Measurements from ENCODE around the gene PPP2R2C. TPM values are rescaled to one million over a fixed set of nuclear protein-coding genes. Genes with fewer than 3 reads are reported as not detected.

The PPP2R2C gene
- total RNA-seq, 4 donors from 2014 or later, result 50.7 to 81.3 (median 62.0) TPM

- intact Hi-C loops (cut with DNase I; ENCODE audit: low total_unique reads), result loop anchor here (5.0 kb wide), 1 partner anchor 210 kb away; no protein-coding TSS in a partner anchor
- TF ChIP-seq CTCF (IDR thresholded peaks at IDR 0.05) (no peak), POLR2A (IDR thresholded peaks at IDR 0.05) (no peak)
Measured at GRCh38 chr4:6337331-6337935, 135.0 kb downstream of the PPP2R2C start.

GRCh38 chr4:6336166-6336565 lies 136.2 kb downstream of the PPP2R2C start:
- no peak for DNase-seq (ENCODE audit: low spot score in 2 of 2)
- TF ChIP-seq CTCF (IDR thresholded peaks at IDR 0.05) (no peak), POLR2A (IDR thresholded peaks at IDR 0.05) (no peak)
- H3K4me3 ChIP-seq (ENCODE audit: low read depth, poor library complexity, severe bottlenecking), result no peak overlapping the region
- intact Hi-C loops (cut with DNase I; ENCODE audit: low total_unique reads), result loop anchor here (5.0 kb wide), 1 partner anchor 211 kb away; no protein-coding TSS in a partner anchor
- WGBS, 2 donors, result 77 to 80% methylated on average over 12 to 13 of the region's 13 CpGs

More at GRCh38 chr4:6337331-6337935, 135.0 kb downstream of the PPP2R2C start:
- no peak overlapping the region for H3K4me3 ChIP-seq (ENCODE audit: low read depth, poor library complexity, severe bottlenecking)
- DNase-seq (ENCODE audit: low spot score in 2 of 2), result no peak
- WGBS, 2 donors, result 39 to 48% methylated on average over 18 of the region's 19 CpGs

- no peak overlapping the region for H3K4me3 ChIP-seq (ENCODE audit: low read depth, poor library complexity, severe bottlenecking)
- no peak for DNase-seq (ENCODE audit: low spot score in 2 of 2)
- TF ChIP-seq POLR2A (IDR thresholded peaks at IDR 0.05), result no peak
- TF ChIP-seq CTCF (IDR thresholded peaks at IDR 0.05), result no peak
- intact Hi-C loops (cut with DNase I; ENCODE audit: low total_unique reads), result loop anchor here (5.0 kb wide), 1 partner anchor 212 kb away; no protein-coding TSS in a partner anchor
- WGBS, 2 donors, result 75% methylated on average over 12 of the region's 12 CpGs
Measured at GRCh38 chr4:6335040-6335590, 137.3 kb downstream of the PPP2R2C start.

GRCh38 chr4:6334203-6334887 lies 138.1 kb downstream of the PPP2R2C start:
- intact Hi-C loops (cut with DNase I; ENCODE audit: low total_unique reads), result no loop called here
- no peak overlapping the region for H3K4me3 ChIP-seq (ENCODE audit: low read depth, poor library complexity, severe bottlenecking)
- no peak for DNase-seq (ENCODE audit: low spot score in 2 of 2)
- no peak for TF ChIP-seq CTCF (IDR thresholded peaks at IDR 0.05)
- TF ChIP-seq POLR2A (IDR thresholded peaks at IDR 0.05), result no peak
- WGBS, 2 donors, result 73 to 81% methylated on average over 5 of the region's 5 CpGs

- no peak for DNase-seq (ENCODE audit: low spot score in 2 of 2)
- WGBS, 2 donors, result 92 to 96% methylated on average over 15 to 16 of the region's 19 CpGs
- H3K4me3 ChIP-seq (ENCODE audit: low read depth, poor library complexity, severe bottlenecking), result no peak overlapping the region
- TF ChIP-seq CTCF (IDR thresholded peaks at IDR 0.05), result no peak
- no peak for TF ChIP-seq POLR2A (IDR thresholded peaks at IDR 0.05)
- intact Hi-C loops (cut with DNase I; ENCODE audit: low total_unique reads), result no loop called here
Measured at GRCh38 chr4:6333301-6334202, 138.9 kb downstream of the PPP2R2C start.
